DMS79 treated with DMSO at 0.1 percent for 48 hours (cell line): ENCODE measurements around the gene MGME1.

Source experiments
- DNase-seq: peaks from one replicate; lab custom pipeline; 2025; lab: John Stamatoyannopoulos, UW

Gene MGME1, protein sequence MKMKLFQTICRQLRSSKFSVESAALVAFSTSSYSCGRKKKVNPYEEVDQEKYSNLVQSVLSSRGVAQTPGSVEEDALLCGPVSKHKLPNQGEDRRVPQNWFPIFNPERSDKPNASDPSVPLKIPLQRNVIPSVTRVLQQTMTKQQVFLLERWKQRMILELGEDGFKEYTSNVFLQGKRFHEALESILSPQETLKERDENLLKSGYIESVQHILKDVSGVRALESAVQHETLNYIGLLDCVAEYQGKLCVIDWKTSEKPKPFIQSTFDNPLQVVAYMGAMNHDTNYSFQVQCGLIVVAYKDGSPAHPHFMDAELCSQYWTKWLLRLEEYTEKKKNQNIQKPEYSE

GRCh38 chr20:17968366-17969277 is at the start of gene MGME1, which contains the start of gene SNX5:
TSS of gene MGME1 (plus strand) at chr20:17969018. CDS start at chr20:17969860, 842 bp downstream.
TSS of gene SNX5 (minus strand) at chr20:17968794. CDS start at chr20:17968425, 369 bp downstream.
- peak; percentile 93 for DNase-seq

DNA sequence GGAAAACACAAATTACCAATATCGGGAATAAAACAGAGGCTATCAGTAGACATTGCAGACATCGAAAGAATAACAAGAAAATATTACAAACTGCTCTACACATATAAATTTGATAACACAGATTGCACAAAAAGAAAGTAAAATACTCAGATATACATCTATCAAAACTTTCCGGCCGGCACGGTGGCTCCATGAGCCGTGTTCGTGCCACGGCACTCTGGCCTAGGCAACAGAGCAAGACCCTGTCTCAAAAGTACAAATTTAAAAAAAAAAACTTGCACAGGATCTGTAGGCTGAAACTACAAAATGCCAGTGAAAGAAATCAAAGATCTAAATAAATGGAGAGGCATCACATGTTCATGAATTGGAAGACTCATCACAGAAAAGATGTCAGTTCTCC is 49.7 kb upstream of the MGME1 start:
- no peak for DNase-seq

- DNase-seq, result no peak
Measured at GRCh38 chr20:17921774-17922173, 47.0 kb upstream of the MGME1 start.

GRCh38 chr20:17925141-17925939 is 43.5 kb upstream of the MGME1 start:
- no peak for DNase-seq

DNA sequence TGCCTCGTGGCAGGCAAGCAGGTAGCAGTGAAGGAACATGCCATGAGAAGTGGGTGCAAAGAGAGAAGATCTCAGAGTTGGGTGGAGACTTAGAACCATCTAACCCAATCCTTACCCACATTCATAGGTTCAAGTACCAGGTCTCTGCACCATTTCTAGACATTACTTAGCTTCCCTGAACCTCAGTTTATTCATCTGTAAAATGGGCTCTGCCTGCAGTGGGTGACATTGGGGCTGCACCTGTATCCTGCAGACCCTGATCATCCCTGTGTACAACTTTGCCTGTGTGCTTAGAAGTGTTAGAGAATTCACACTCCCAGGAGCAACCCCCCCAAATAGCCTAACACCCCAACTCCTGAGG is 42.9 kb upstream of the MGME1 start:
- no peak for DNase-seq

DNA sequence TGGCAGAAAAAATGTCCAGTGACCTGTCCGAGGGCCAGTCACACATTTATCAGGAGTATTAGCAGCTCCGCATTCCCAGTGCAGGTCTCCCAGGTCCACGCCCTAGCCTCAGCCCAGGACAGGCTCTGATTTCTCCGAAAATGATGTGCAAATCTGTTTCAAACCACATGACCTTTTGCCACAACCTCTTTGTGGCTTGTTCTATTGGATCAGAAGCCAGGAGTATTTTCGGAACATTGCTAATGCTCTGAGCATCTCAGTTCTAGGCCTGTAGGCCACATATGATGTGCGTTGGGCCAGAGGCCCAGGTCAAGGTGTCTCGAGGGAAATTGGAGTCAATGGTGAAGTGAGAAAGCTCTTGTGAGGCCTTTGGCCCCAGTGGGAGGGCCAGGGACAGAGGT is 40.6 kb upstream of the MGME1 start:
- DNase-seq, result no peak

GRCh38 chr20:17928633-17929311 is 40.0 kb upstream of the MGME1 start:
- peak; percentile 15 for DNase-seq

DNA sequence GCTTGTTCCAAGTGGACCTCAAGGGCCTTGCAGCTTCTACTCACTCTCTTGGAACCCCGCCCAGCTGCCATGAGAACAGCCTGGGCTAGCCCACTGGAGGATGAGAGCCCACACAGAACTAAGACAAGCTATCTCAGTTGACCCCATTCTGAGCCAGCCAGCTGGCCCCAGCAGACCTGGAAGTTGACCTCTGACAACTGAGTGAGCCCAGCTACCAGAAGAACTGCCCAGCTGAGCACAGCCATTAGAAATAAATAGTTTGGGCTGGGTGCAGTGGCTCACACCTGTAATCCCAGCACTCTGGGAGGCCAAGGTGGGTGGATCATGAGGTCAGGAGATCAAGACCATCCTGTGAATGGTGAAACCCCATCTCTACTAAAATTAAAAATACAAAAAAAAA is 37.3 kb upstream of the MGME1 start:
- DNase-seq, result no peak

- no peak for DNase-seq
Measured at GRCh38 chr20:17932396-17932795, 36.4 kb upstream of the MGME1 start.

- no peak for DNase-seq
Measured at GRCh38 chr20:17933121-17933520, 35.7 kb upstream of the MGME1 start.

- DNase-seq, result no peak
Measured at GRCh38 chr20:17933711-17934110, 35.1 kb upstream of the MGME1 start.

DNA sequence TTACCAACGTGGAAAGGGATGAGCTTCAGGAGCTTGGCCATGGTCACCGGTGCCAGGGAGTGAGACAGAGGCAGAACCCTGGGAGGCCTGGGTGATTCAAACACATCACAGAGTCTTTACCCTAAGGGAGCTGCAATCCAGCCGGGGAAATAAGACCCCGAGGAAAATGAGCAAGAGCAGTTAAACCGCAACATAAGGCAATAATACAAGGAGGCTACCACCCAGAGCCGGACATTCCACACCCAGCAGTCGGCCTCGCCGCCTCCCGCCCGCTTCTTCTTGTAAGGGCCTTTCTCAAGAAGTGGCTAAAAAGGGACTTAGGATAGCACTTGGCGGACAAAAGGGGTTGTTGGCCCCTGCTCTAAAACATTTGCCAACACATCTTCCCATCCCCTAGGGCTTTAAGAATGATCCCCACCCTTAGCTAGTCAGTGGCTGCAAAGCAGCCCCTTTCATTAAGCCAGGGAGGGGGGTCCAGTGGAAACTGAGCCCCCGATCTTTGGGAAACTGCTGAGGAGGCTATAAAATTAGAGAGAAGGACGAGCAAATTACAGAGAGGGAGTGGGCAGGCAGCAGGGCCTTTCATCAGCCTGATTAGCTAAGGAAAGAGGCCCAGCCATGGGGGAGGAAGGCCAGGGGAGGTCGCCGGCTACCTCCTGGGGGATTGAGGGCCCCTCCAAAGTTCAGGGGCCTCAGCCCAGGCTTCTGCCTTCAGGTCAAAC is 34.5 kb upstream of the MGME1 start:
- DNase-seq, result no peak

DNA sequence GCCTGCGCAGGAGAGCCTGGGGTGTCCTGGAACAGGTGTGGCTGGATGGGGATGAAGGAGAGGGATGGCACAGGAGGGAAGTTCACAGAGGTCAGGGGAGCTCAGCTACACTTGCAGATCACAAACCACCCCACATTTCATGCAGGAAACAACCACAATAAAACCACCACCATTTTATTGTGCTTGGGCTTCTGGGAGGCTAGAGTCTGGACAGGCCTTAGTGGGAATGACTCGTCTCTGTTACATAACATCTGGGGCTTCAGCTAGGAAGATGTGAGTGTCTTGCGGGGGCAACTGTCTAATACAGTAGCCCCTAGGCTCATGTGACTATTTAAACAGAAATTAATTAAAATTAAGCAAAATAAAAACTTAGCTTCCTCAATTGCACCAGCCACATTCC is 33.6 kb upstream of the MGME1 start:
- no peak for DNase-seq

- no peak for DNase-seq
Measured at GRCh38 chr20:17935761-17936160, 33.1 kb upstream of the MGME1 start.

GRCh38 chr20:17936286-17936760 is 32.5 kb upstream of the MGME1 start:
- DNase-seq, result no peak

DNA sequence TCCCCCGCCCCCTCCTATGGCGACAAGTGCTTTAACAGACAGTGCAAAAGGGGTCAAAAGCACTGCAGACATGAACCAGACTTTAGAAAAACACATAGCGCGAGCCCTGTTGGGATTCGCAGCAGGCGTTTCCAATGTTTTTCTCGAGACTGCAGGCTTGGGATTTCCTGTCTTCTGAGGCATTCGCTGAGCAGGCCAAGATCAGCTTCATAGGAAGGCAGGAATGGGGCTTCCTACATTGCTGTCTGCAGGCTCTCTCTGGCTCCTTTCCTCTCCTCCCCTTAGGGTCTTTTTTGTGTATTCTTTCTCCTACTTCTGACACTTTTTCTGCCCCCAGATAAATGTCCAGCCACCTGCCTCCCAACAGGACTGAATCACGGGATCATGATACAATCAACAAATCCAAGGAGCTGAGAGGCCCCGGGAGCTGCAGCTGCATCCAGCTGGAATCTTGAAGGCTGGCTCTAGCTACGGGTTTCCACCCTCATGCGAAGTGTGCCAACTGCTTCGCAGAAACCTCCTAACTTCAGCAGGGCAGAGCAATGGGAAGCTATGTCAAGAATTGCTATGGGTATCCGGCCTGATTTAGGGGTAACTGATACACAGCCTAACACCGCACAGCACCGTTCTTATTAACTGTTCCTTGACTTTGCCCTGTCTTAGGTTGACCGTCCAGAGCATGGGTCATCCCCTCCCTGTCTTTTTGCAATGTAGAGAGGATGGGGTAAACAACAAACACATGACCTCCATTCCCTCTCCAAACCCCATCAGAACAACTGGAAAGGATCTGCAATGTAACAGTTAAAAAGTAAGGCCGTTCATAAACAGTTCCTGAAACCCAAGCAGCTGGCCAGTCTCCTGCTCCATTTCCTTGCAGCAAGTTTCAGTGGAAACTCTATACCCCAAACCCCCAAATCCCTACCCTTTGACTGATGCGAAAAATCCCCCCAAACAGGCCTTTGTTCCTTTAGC is 31.8 kb upstream of the MGME1 start:
- DNase-seq, result no peak

DNA sequence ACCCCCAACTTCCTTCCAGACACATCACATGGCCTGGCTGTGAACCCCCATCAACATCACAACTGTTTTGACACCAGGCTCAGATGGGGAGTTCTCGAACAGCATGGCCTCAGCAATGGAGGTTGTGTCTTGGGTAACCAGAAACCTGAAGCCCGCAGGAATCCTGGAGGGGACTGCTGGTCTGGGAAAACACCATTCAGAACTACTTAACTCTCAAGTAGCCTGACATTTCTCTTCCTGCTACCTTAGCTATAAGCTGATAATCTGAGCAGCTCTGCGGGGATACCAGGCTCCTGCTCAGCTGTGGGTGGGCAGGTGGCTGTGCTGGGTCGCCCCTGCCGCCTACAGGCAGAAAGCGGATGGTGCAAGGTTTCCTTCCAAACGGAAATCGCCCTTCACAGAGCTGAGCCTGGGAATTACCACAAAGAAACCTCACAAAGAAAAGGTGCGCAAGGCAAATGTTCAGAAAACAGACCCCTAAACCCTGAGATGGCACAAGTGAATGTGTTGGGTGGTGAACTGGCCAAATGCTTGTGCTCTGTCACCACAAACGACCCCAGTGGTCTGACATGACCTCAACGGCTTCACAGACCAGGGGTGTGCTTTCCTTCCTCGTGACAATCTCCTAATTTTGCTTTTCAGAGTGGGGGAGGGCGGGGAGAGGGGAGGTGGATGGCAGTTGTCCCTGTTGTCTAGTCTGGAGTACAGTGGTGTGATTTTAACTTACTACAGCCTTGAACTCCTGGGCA is 29.8 kb upstream of the MGME1 start:
- peak; percentile 50 for DNase-seq

DNA sequence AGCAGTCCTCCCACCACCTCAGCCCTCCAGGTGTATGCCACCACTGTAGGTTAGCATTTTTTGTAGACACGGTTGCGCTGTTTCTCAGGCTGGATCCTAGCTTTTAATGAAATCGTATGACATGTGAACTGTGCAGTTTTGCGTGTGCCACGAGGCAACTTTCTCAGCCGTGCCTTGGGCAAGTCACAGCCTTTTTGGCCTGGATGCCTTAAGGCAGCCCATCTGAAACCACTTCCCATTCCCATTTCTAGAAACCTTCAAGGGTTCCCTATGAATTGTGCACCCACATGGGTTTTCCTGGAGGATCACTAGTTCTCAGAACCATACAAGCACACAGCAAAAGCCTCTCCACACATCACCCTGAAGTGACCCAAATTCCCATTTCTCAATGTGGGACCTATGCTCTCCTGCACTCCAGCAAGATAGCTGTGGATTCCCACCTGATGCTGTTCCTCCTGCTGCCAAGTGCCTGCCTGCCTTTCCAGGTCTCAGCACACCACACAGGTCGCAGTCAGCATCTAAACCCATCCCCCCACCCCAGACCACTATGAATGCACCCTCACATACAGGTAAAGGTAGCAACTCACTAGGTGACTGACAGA is 29.1 kb upstream of the MGME1 start:
- DNase-seq, result no peak
